Right lobe of liver (tissue), 4 donors: ENCODE measurements around the gene TRAPPC2.

Experiments
- POLR2A ChIP-seq: fragments of 450-650 bp; IDR thresholded peaks from one replicate; pipeline ENCODE4 v1.6.1; 2017; ENCODE audit warnings: antibody characterized with exemption, mild to moderate bottlenecking
- TF ChIP-seq, protein P1 (sequence below), 4 donors: fragments of 200-600 bp in 3 of 4; fragments of 450-650 bp in 1 of 4; IDR thresholded peaks; one replicate each; pipeline versions ENCODE4 v1.5.1 to v1.8.0; 2016 to 2022; ENCODE audit warnings: antibody characterized with exemption in 4 of 4, mild to moderate bottlenecking in 2 of 4
- donor health status: DM: no; HTN: no; CAD: no.
- donor health status: DM: no; HTN: no; CAD: no.
- donor health status: DM: no; HTN: yes; CAD: no.

DNA sequence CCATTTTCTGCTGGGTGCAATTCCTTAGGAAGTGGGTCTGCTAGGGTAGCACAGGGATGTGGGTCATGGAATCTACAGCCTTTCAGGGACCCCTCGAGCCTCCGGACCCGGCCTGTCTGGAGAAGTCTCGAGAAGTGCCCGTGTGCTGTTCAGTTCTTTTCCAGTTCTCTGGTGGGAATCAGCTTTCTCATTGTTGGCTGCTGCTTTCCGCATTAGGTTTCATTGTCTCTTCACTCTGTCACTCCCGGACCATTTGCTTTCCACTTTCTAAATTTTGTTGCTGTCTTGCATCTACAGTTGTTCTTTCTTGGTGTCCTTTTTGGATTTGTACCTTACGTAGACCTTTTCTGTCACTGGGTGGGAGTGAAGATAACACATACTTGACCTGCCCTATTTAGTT is 39.4 kb downstream of the TRAPPC2 start:
- TF ChIP-seq, protein P1, sequence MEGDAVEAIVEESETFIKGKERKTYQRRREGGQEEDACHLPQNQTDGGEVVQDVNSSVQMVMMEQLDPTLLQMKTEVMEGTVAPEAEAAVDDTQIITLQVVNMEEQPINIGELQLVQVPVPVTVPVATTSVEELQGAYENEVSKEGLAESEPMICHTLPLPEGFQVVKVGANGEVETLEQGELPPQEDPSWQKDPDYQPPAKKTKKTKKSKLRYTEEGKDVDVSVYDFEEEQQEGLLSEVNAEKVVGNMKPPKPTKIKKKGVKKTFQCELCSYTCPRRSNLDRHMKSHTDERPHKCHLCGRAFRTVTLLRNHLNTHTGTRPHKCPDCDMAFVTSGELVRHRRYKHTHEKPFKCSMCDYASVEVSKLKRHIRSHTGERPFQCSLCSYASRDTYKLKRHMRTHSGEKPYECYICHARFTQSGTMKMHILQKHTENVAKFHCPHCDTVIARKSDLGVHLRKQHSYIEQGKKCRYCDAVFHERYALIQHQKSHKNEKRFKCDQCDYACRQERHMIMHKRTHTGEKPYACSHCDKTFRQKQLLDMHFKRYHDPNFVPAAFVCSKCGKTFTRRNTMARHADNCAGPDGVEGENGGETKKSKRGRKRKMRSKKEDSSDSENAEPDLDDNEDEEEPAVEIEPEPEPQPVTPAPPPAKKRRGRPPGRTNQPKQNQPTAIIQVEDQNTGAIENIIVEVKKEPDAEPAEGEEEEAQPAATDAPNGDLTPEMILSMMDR (IDR thresholded peaks at IDR 0.05) = no peak
- TF ChIP-seq POLR2A = no peak
